ENCODE results near the gene CCDC8.
A peak's percentile ranks its signal among the peaks of the same experiment; 100 is the strongest.
"Not testable (repeated sequence)": the region's sequence is repeated elsewhere in the genome, so short reads cannot be mapped to it uniquely, and the experiment has no call there.

Gene CCDC8

GRCh38 chr19:46381756-46382345 is 31.5 kb downstream of the CCDC8 start:
- in situ Hi-C loops (cut with HindIII; ENCODE audit: low sequenced_read_pairs): no loop called here
- H3K4me3 ChIP-seq (ENCODE audit: low read depth, low read length): no peak overlapping the region
- no peak for TF ChIP-seq CTCF (IDR thresholded peaks at IDR 0.05; ENCODE audit: low read depth, low read length, missing control alignments)
- DNase-seq (ENCODE audit: low read depth): no peak

- in situ Hi-C loops (cut with HindIII; ENCODE audit: low sequenced_read_pairs): no loop called here
- no peak overlapping the region for H3K4me3 ChIP-seq (ENCODE audit: low read depth, low read length)
- no peak for DNase-seq (ENCODE audit: low read depth)
- no peak for TF ChIP-seq CTCF (IDR thresholded peaks at IDR 0.05; ENCODE audit: low read depth, low read length, missing control alignments)
Observed at GRCh38 chr19:46381346-46381745, 32.0 kb downstream of the CCDC8 start.

GRCh38 chr19:46380690-46381089 is 32.7 kb downstream of the CCDC8 start:
- in situ Hi-C loops (cut with HindIII; ENCODE audit: low sequenced_read_pairs): no loop called here
- DNase-seq (ENCODE audit: low read depth): no peak
- TF ChIP-seq CTCF (IDR thresholded peaks at IDR 0.05; ENCODE audit: low read depth, low read length, missing control alignments): no peak
- H3K4me3 ChIP-seq (ENCODE audit: low read depth, low read length): no peak overlapping the region

- TF ChIP-seq CTCF (IDR thresholded peaks at IDR 0.05; ENCODE audit: low read depth, low read length, missing control alignments): no peak
- H3K4me3 ChIP-seq (ENCODE audit: low read depth, low read length): no peak overlapping the region
- in situ Hi-C loops (cut with HindIII; ENCODE audit: low sequenced_read_pairs): no loop called here
- peak; percentile 41 for DNase-seq (ENCODE audit: low read depth)
Observed at GRCh38 chr19:46378268-46378667, 35.1 kb downstream of the CCDC8 start.

- in situ Hi-C loops (cut with HindIII; ENCODE audit: low sequenced_read_pairs): no loop called here
- no peak for TF ChIP-seq CTCF (IDR thresholded peaks at IDR 0.05; ENCODE audit: low read depth, low read length, missing control alignments)
- no peak overlapping the region for H3K4me3 ChIP-seq (ENCODE audit: low read depth, low read length)
- no peak for DNase-seq (ENCODE audit: low read depth)
Observed at GRCh38 chr19:46376241-46377153, 36.9 kb downstream of the CCDC8 start.

- DNase-seq (ENCODE audit: low read depth); in situ Hi-C loops (cut with HindIII; ENCODE audit: low sequenced_read_pairs); H3K4me3 ChIP-seq (ENCODE audit: low read depth, low read length): not testable (repeated sequence)
Observed at GRCh38 chr19:46375476-46376067, 37.8 kb downstream of the CCDC8 start.
